Measurements from ENCODE around the gene VPS18.

- TF ChIP-seq POLR2A (IDR thresholded peaks at IDR 0.05; ENCODE audit: borderline replicate concordance, extremely low read depth, insufficient read depth, insufficient read length): no peak
- no peak for TF ChIP-seq CTCF (IDR thresholded peaks at IDR 0.05 in 2 of 3, conservative IDR thresholded peaks at IDR 0.05 in 1 of 3; ENCODE audit: borderline replicate concordance in 1 of 3, insufficient read depth in 1 of 3, low read depth in 2 of 3, low read length in 2 of 3)
- no peak for TF ChIP-seq EZH2phosphoT487 (IDR thresholded peaks at IDR 0.05; ENCODE audit: borderline replicate concordance)
- TF ChIP-seq SRF (IDR thresholded peaks at IDR 0.05; ENCODE audit: low read depth): no peak
- no peak for TF ChIP-seq POLR2AphosphoS5 (IDR thresholded peaks at IDR 0.05; ENCODE audit: low read depth, low read length)
- no peak for TF ChIP-seq MAX (IDR thresholded peaks at IDR 0.05)
- no peak for TF ChIP-seq REST (IDR thresholded peaks at IDR 0.05; ENCODE audit: low read depth)
- TF ChIP-seq EZH2 (IDR thresholded peaks at IDR 0.05): no peak
- TF ChIP-seq ZFX (IDR thresholded peaks at IDR 0.05): no peak
Observed at GRCh38 chr15:40923551-40923950, 29.3 kb downstream of the VPS18 start.

All from HCT116 (cell line).